Measurements from ENCODE around the gene PRICKLE2.

The PRICKLE2 gene

GRCh38 chr3:64187065-64187959, 38.0 kb downstream of the PRICKLE2 start:
- no peak for DNase-seq

GRCh38 chr3:64186667-64187064, 38.6 kb downstream of the PRICKLE2 start:
- DNase-seq: no peak

- no peak for DNase-seq
These were observed 39.8 kb downstream of the PRICKLE2 start for GRCh38 chr3:64185436-64185835.

- no peak for DNase-seq
These were observed 40.6 kb downstream of the PRICKLE2 start for GRCh38 chr3:64184621-64185020.

- DNase-seq: no peak
These were observed 45.4 kb downstream of the PRICKLE2 start for GRCh38 chr3:64179860-64180259.

GRCh38 chr3:64179249-64179648, 46.0 kb downstream of the PRICKLE2 start:
- DNase-seq: no peak

GRCh38 chr3:64178419-64178818, 46.8 kb downstream of the PRICKLE2 start:
- no peak for DNase-seq

GRCh38 chr3:64176461-64176996, 48.7 kb downstream of the PRICKLE2 start:
- DNase-seq: no peak

GRCh38 chr3:64174328-64174727, 50.9 kb downstream of the PRICKLE2 start:
- DNase-seq: no peak

- no peak for DNase-seq
These were observed 51.7 kb downstream of the PRICKLE2 start for GRCh38 chr3:64173563-64173962.

- no peak for DNase-seq
These were observed 55.0 kb downstream of the PRICKLE2 start for GRCh38 chr3:64170270-64170669.

- no peak for DNase-seq
These were observed 57.4 kb downstream of the PRICKLE2 start for GRCh38 chr3:64167868-64168267.

GRCh38 chr3:64167351-64167750, 57.9 kb downstream of the PRICKLE2 start:
- DNase-seq: no peak

- no peak for DNase-seq
These were observed 58.6 kb downstream of the PRICKLE2 start for GRCh38 chr3:64166584-64167162.

- no peak for DNase-seq
These were observed 60.9 kb downstream of the PRICKLE2 start for GRCh38 chr3:64164349-64164748.

- peak; percentile 62 for DNase-seq
These were observed 61.5 kb downstream of the PRICKLE2 start for GRCh38 chr3:64163755-64164148.

- peak; percentile 33 for DNase-seq
These were observed 62.1 kb downstream of the PRICKLE2 start for GRCh38 chr3:64163019-64163754.

- peak; percentile 74 for DNase-seq
These were observed 63.7 kb downstream of the PRICKLE2 start for GRCh38 chr3:64161481-64161952.

GRCh38 chr3:64160000-64160695, 65.1 kb downstream of the PRICKLE2 start:
- peak; percentile 37 for DNase-seq

- DNase-seq: no peak
These were observed 66.9 kb downstream of the PRICKLE2 start for GRCh38 chr3:64158334-64158733.

GRCh38 chr3:64157150-64158035, 67.9 kb downstream of the PRICKLE2 start:
- no peak for DNase-seq

- DNase-seq: no peak
These were observed 69.9 kb downstream of the PRICKLE2 start for GRCh38 chr3:64155328-64155727.

Data from NCI-H2171 treated with DMSO at 0.1 percent for 48 hours (cell line).